GM12878 (cell line): ENCODE results near the gene EI24. TPM values are rescaled to one million over a fixed set of nuclear protein-coding genes. Genes with fewer than 3 reads are reported as not detected.
A peak's percentile ranks its signal among the peaks of the same experiment; 100 is the strongest.

Source experiments
- ATAC-seq: fragments of 200-7000 bp; cut with Tn5 transposase; 3 replicates; pipeline ENCODE4 v1.9.1; 2020; ENCODE audit warnings: mild to moderate bottlenecking, moderate library complexity
- BruUV-seq: library from RNA; stranded (reverse); fragments of 400-500 nt; replicated peaks from 2 replicates; lab custom pipeline; 2021; lab: Mats Ljungman, UMichigan
- CTCF ChIA-PET: fragments of 300-600 bp; sonication (Branson Sonifier 250); formaldehyde crosslinking; extraction: SDS; loops from one replicate; lab custom pipeline; 2021; ENCODE audit warnings: inconsistent platforms; lab: Yijun Ruan, JAX
- POLR2A ChIA-PET: fragments of 350-600 bp; formaldehyde crosslinking; extraction: SDS; loops from one replicate; lab custom pipeline; 2021; ENCODE audit warnings: inconsistent platforms; lab: Charles Lee
- RAD21 ChIA-PET: fragments of 300-600 bp; sonication (Branson Sonifier 250); formaldehyde crosslinking; loops from one replicate; lab custom pipeline; 2023; ENCODE audit warnings: antibody characterized with exemption; ENCODE audit not compliant: unreplicated experiment; lab: Charles Lee
- SMC1A ChIA-PET: fragments of 300-600 bp; sonication (Branson Sonifier 250); formaldehyde crosslinking; loops from one replicate; lab custom pipeline; 2023; ENCODE audit not compliant: unreplicated experiment, uncharacterized antibody; lab: Charles Lee
- DNase-seq: peaks from one replicate; pipeline ENCODE4 v3.0.0-alpha.2; 2011; ENCODE audit warnings: low read depth, low spot score
- FAIRE-seq: peaks from 3 replicates; lab custom pipeline; 2011; peaks lifted over from hg19 to GRCh38; lab: Jason Lieb, UNC
- H2AFZ ChIP-seq: 2 replicates; pipeline ENCODE4 v1.6.0; 2011; ENCODE audit warnings: low read depth, low read length, control low read depth; ENCODE audit not compliant: control insufficient read depth
- H3K27ac ChIP-seq: 2 replicates; pipeline ENCODE4 v1.5.1; 2011; ENCODE audit warnings: control low read depth; ENCODE audit not compliant: control insufficient read depth, insufficient read depth
- H3K27me3 ChIP-seq, 2 experiments: replicated peaks in 1 of 2; 2 replicates each; pipeline versions ENCODE4 v1.6.0 to v1.6.1; 2011; ENCODE audit warnings: low read length in 1 of 2; ENCODE audit not compliant: control insufficient read depth in 2 of 2, insufficient read depth in 2 of 2
- H3K36me3 ChIP-seq, 2 experiments: 2 replicates each; pipeline ENCODE4 v1.5.1; 2011; ENCODE audit warnings: low read length in 1 of 2; ENCODE audit not compliant: control insufficient read depth in 2 of 2, insufficient read depth in 2 of 2
- H3K4me1 ChIP-seq: 2 replicates; pipeline ENCODE4 v1.6.1; 2011; ENCODE audit warnings: mild to moderate bottlenecking, low read length, moderate library complexity, mixed read lengths; ENCODE audit not compliant: control insufficient read depth, insufficient read depth
- H3K4me2 ChIP-seq: 2 replicates; pipeline ENCODE4 v1.6.0; 2011; ENCODE audit warnings: control low read depth; ENCODE audit not compliant: control insufficient read depth, insufficient read depth
- H3K4me3 ChIP-seq: fragments of 200-600 bp; sonication (generic); 2 replicates; pipeline ENCODE4 v1.5.1; 2016
- H3K79me2 ChIP-seq: 2 replicates; pipeline ENCODE4 v1.6.0; 2011; ENCODE audit warnings: low read length; ENCODE audit not compliant: control insufficient read depth, insufficient read depth
- H3K9ac ChIP-seq: 2 replicates; pipeline ENCODE4 v1.8.0; 2011; ENCODE audit warnings: low read length, control low read depth, mixed read lengths; ENCODE audit not compliant: control insufficient read depth, insufficient read depth
- H3K9me3 ChIP-seq: replicated peaks from 3 replicates; pipeline ENCODE4 v1.5.1; 2011; ENCODE audit warnings: mild to moderate bottlenecking, low read length; ENCODE audit not compliant: control insufficient read depth, insufficient read depth
- H4K20me1 ChIP-seq: 2 replicates; pipeline ENCODE4 v1.6.0; 2011; ENCODE audit not compliant: control insufficient read depth, insufficient read depth
- ATF7 ChIP-seq: fragments of 450-650 bp; IDR thresholded peaks from 2 replicates; pipeline ENCODE4 v1.6.1; 2016; ENCODE audit warnings: low read depth, mild to moderate bottlenecking
- BCL11A ChIP-seq: IDR thresholded peaks from 2 replicates; pipeline ENCODE4 v1.6.1; 2011; ENCODE audit warnings: low read depth, low read length
- EED ChIP-seq: sonication (generic); IDR thresholded peaks from 2 replicates; pipeline ENCODE4 v1.6.1; 2016; ENCODE audit warnings: antibody characterized with exemption, low read depth
- ELK1 ChIP-seq: IDR thresholded peaks from 2 replicates; pipeline ENCODE4 v1.6.1; 2012; ENCODE audit warnings: low read depth, low read length, improper control_type of control experiment
- GABPA ChIP-seq: IDR thresholded peaks from 2 replicates; pipeline ENCODE4 v1.6.1; 2014; ENCODE audit warnings: antibody characterized with exemption, low read depth, mild to moderate bottlenecking, inconsistent platforms
- IKZF2 ChIP-seq, 2 experiments: fragments of 450-650 bp; IDR thresholded peaks; 2 replicates each; pipeline ENCODE4 v1.6.1; 2017; ENCODE audit warnings: mild to moderate bottlenecking in 2 of 2, moderate library complexity in 2 of 2
- MEF2B ChIP-seq: fragments of 450-650 bp; IDR thresholded peaks from 2 replicates; pipeline ENCODE4 v1.6.1; 2018; ENCODE audit warnings: mild to moderate bottlenecking, moderate library complexity; ENCODE audit not compliant: partially characterized antibody, poor library complexity, severe bottlenecking
- PKNOX1 ChIP-seq: fragments of 450-650 bp; IDR thresholded peaks from 2 replicates; pipeline ENCODE4 v1.6.1; 2016; ENCODE audit warnings: mild to moderate bottlenecking
- RELA ChIP-seq: fragments of 450-650 bp; IDR thresholded peaks from 2 replicates; pipeline ENCODE4 v1.8.0; 2014; ENCODE audit warnings: borderline replicate concordance; ENCODE audit not compliant: partially characterized antibody
- ZBTB11 ChIP-seq: fragments of 450-650 bp; formaldehyde crosslinking; IDR thresholded peaks from 2 replicates; pipeline ENCODE4 v1.5.0; 2022; ENCODE audit warnings: mild to moderate bottlenecking, missing genetic modification characterization
- WGBS: methylation state at CpG from one replicate; pipeline ENCODE4 v1.1.6; 2016; ENCODE audit warnings: low lambda C conversion rate; ENCODE audit not compliant: insufficient replicate concordance, insufficient coverage; ENCODE audit errors: missing lambda C conversion rate; 5-methylcytosine and 5-hydroxymethylcytosine counted together
- in situ Hi-C: fragments of 300-500 bp; cut with MboI; formaldehyde crosslinking; loops from 9 replicates; pipeline ENCODE4 v1.14.3; 2018; ENCODE audit warnings: mixed read lengths
- intact Hi-C: fragments of 100-400 bp; cut with micrococcal nuclease; formaldehyde crosslinking; loops from one replicate; pipeline ENCODE4 v1.14.2; 2022; ENCODE audit not compliant: unreplicated experiment
- polyA plus RNA-seq, 11 experiments: library from polyadenylated mRNA; depleted of rRNA in 4 of 11; unstranded in 6 of 11; stranded (reverse) in 5 of 11; fragments of >200 nt; fragmentation: Nextera tagmentation in 4 of 11; fragmentation: Illumina TruSeq in 1 of 11; extraction: Ambion mirVana in 4 of 11; extraction: Trizol in 1 of 11; gene quantifications; 1 replicate in 1 of 11; 2 replicates in 10 of 11; pipeline versions ENCODE4 v1.2.1 to v1.2.3, GENCODE V29; 2011 to 2016; ENCODE audit warnings: inconsistent platforms in 2 of 11, missing spikeins in 2 of 11, low read depth in 1 of 11
- total RNA-seq, 4 experiments: library from RNA; depleted of rRNA in 3 of 4; stranded (reverse); fragments of >200 nt in 3 of 4; fragmentation: Illumina TruSeq in 1 of 4; extraction: Trizol in 1 of 4; gene quantifications; 2 replicates each; pipeline versions ENCODE4 v1.2.1 to v1.2.3, GENCODE V29; 2013 to 2021
- TF ChIP-seq, protein P1 (sequence below): IDR thresholded peaks from 2 replicates; pipeline ENCODE4 v1.6.1; 2011; ENCODE audit warnings: low read depth, low read length, improper control_type of control experiment, borderline replicate concordance

The EI24 gene
- total and polyA plus RNA-seq, 10 of the 15 experiments (the other 5 are each of a cell fraction or from before 2014, with no cell fraction given) = 20.3 to 127 (median 70.4) TPM

DNA sequence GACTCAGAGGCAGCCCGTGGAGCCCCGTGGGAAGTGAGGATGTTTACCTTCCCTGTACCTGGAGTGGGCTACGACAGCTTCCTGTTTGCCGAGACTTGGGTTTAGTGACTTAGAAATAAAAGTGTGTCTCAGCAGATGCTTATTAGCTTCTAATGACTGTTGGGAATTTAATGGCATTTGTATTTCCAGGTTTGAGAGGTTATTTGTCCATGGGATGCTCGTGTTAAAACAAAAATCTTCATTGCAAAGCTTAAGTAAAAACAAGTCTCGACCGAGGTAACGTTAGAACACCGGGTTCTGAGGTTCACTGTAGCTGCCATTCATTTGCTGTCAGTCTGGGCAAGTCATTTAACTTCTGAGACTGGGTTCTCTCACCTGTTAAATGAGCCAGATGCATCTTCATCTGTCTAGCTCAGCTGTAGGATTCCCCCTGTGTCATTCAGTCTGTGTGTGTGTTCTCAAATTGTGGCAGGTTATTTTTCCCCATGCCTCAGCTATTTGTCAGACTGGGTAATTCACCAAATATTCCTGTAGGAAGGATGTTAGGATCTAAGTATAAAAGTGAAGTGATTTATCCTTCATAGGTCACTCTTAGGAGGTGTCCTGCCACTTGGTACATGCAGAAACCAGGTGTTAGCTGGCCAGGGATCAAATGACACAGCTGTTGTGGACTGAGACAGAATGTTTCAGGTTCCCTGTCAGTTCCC lies 791 bp downstream of the EI24 start:
- SMC1A ChIA-PET = interaction anchor here (0.7 to 3.0 kb wide), 23 partner anchors 9 to 616 kb away, joined by 3 to 22 read pairs (median 4); partner anchors contain the start of genes CCDC15, CHEK1, STT3A and TMEM218
- Histone ChIP-seq H3K79me2 (peaks cover 30% of the 10 kb centered on the region), H3K4me1 (peaks cover 8% of the 10 kb centered on the region), H2AFZ (peak overlapping the region; percentile 97), H3K36me3 (peaks cover 0 to 11% of the 10 kb centered on the region in 2 experiments; a peak in 2 of 4 replicates), H3K27ac (peak overlapping the region; percentile 83), H3K4me3 (peak overlapping the region; percentile 79), H3K4me2 (peak overlapping the region; percentile 97), H3K9me3 (no peaks in the 10 kb centered on the region), H3K9ac (peak overlapping the region; percentile 91), H3K27me3 (no peaks in the 10 kb centered on the region), H4K20me1 (peaks cover 4% of the 10 kb centered on the region; the same call in 1 of the 2 replicates)
- in situ Hi-C loops (no loop called here), intact Hi-C loops (loop anchor here (1.0 kb wide), 3 partner anchors 55 to 75 kb away; partner anchors contain the start of gene CHEK1)
- WGBS = 1% methylated on average over 9 of the region's 9 CpGs
- POLR2A ChIA-PET = interaction anchor here (0.8 to 5.4 kb wide), 14 partner anchors 11 to 317 kb away, joined by 3 to 90 read pairs (median 5); partner anchors contain the start of genes CHEK1, HYLS1 and STT3A
- ATAC-seq (peak; percentile 60), FAIRE-seq (peak; percentile 7), DNase-seq (no peak)
- BruUV-seq = TSS peak; percentile 63
- CTCF ChIA-PET = interaction anchor here (0.7 to 3.9 kb wide), 17 partner anchors 9 to 318 kb away, joined by 3 to 33 read pairs (median 4); partner anchors contain the start of genes CHEK1 and STT3A
- RAD21 ChIA-PET = interaction anchor here (0.6 to 3.7 kb wide), 13 partner anchors 9 to 769 kb away, joined by 3 to 50 read pairs (median 4); partner anchors contain the start of genes FEZ1, HYLS1 and STT3A
- TF ChIP-seq BCL11A (no peak), EED (no peak), ATF7 (no peak), ZBTB11 (no peak), IKZF2 (IDR thresholded peaks at IDR 0.05) (no peak), GABPA (no peak), ELK1 (no peak), MEF2B (no peak), RELA (no peak), PKNOX1 (peak; percentile 83)
- TF ChIP-seq, protein P1, sequence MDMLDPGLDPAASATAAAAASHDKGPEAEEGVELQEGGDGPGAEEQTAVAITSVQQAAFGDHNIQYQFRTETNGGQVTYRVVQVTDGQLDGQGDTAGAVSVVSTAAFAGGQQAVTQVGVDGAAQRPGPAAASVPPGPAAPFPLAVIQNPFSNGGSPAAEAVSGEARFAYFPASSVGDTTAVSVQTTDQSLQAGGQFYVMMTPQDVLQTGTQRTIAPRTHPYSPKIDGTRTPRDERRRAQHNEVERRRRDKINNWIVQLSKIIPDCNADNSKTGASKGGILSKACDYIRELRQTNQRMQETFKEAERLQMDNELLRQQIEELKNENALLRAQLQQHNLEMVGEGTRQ = no peak
